Activated CD4-positive, alpha-beta T cell treated with anti-CD3 and anti-CD28 coated beads, Interleukin-2, Interleukin-6, amounts not matched to agents 100 ng/mL and 50 ng/mL, durations not matched to agents 16 hours and 8 hours (primary cell): ENCODE results near the gene MXD1.

Source experiments
- DNase-seq: peaks from one replicate; pipeline ENCODE4 v3.0.0-alpha.2; 2020

MXD1 gene

GRCh38 chr2:69983392-69983966 is 68.6 kb downstream of the MXD1 start:
- no peak for DNase-seq

GRCh38 chr2:69985216-69985615 is 70.3 kb downstream of the MXD1 start:
- DNase-seq: no peak

GRCh38 chr2:69985688-69986087 is 70.8 kb downstream of the MXD1 start:
- no peak for DNase-seq

- no peak for DNase-seq
Observed at GRCh38 chr2:69986691-69987090, 71.8 kb downstream of the MXD1 start.

GRCh38 chr2:69988086-69988635 is 73.3 kb downstream of the MXD1 start:
- no peak for DNase-seq

GRCh38 chr2:69989009-69989408 is 74.1 kb downstream of the MXD1 start:
- DNase-seq: no peak

GRCh38 chr2:69989441-69990105 is 74.7 kb downstream of the MXD1 start:
- no peak for DNase-seq
